Peyer's patch (tissue), 4 donors: ENCODE data around the gene SZT2. TPM values are rescaled to one million over a fixed set of nuclear protein-coding genes. Genes with fewer than 3 reads are reported as not detected.
"Not testable (repeated sequence)": the region's sequence is repeated elsewhere in the genome, so short reads cannot be mapped to it uniquely, and the experiment has no call there.

Experiments used
- DNase-seq, 3 donors: peaks; one replicate each; pipeline ENCODE4 v3.0.0-alpha.2; 2017 to 2019
- H3K27ac ChIP-seq, 4 donors: fragments of 200-600 bp; sonication (generic); one replicate each; pipeline ENCODE4 v1.5.1; 2016 to 2019
- H3K27me3 ChIP-seq, 2 donors: fragments of 200-600 bp; sonication (generic); one replicate each; pipeline ENCODE4 v1.5.1; 2019
- H3K36me3 ChIP-seq, 3 donors: fragments of 200-600 bp; sonication (generic); one replicate each; pipeline ENCODE4 v1.5.1; 2016 to 2019
- H3K4me1 ChIP-seq, 4 donors: fragments of 200-600 bp; sonication (generic); one replicate each; pipeline ENCODE4 v1.5.1; 2016 to 2019
- H3K4me3 ChIP-seq, 4 donors: fragments of 200-600 bp; sonication (generic); 1 replicate in 3 of 4; 2 replicates in 1 of 4; pipeline ENCODE4 v1.5.1; 2016 to 2019; ENCODE audit warnings: mild to moderate bottlenecking in 1 of 4
- H3K9me3 ChIP-seq, 4 donors: fragments of 200-600 bp; sonication (generic); one replicate each; pipeline ENCODE4 v1.5.1; 2016 to 2019; ENCODE audit warnings: mild to moderate bottlenecking in 1 of 4
- POLR2A ChIP-seq, 2 donors: fragments of 450-650 bp; IDR thresholded peaks; one replicate each; pipeline ENCODE4 v1.5.1; 2017; ENCODE audit warnings: antibody characterized with exemption in 2 of 2, mild to moderate bottlenecking in 2 of 2, moderate library complexity in 2 of 2
- total RNA-seq, 4 donors: library from RNA; depleted of rRNA; stranded (reverse); fragments of >200 nt; gene quantifications; one replicate each; pipeline ENCODE4 v1.1.0, GENCODE V29; 2016
- TF ChIP-seq, protein P1 (sequence below), 6 experiments: fragments of 450-650 bp in 4 of 6; fragments of 200-600 bp in 2 of 6; sonication (generic) in 1 of 6; IDR thresholded peaks; one replicate each; pipeline ENCODE4 v1.5.1; 2017 to 2019; ENCODE audit warnings: antibody characterized with exemption in 6 of 6, mild to moderate bottlenecking in 3 of 6, moderate library complexity in 1 of 6

SZT2 gene
- total RNA-seq, 4 donors from 2014 or later, result 76.9 to 129 (median 104) TPM

GRCh38 chr1:43491061-43491460 lies 101.4 kb downstream of the SZT2 start:
- Histone ChIP-seq H3K4me3 (no peak overlapping the region), H3K27me3 (no peaks in the 10 kb centered on the region), H3K9me3 (peaks cover 0 to 13% (median 0%) of the 10 kb centered on the region in 4 donors), H3K27ac (no peak overlapping the region), H3K4me1 (no peaks in the 10 kb centered on the region), H3K36me3 (no peaks in the 10 kb centered on the region)
- DNase-seq, result no peak
- TF ChIP-seq, protein P1, sequence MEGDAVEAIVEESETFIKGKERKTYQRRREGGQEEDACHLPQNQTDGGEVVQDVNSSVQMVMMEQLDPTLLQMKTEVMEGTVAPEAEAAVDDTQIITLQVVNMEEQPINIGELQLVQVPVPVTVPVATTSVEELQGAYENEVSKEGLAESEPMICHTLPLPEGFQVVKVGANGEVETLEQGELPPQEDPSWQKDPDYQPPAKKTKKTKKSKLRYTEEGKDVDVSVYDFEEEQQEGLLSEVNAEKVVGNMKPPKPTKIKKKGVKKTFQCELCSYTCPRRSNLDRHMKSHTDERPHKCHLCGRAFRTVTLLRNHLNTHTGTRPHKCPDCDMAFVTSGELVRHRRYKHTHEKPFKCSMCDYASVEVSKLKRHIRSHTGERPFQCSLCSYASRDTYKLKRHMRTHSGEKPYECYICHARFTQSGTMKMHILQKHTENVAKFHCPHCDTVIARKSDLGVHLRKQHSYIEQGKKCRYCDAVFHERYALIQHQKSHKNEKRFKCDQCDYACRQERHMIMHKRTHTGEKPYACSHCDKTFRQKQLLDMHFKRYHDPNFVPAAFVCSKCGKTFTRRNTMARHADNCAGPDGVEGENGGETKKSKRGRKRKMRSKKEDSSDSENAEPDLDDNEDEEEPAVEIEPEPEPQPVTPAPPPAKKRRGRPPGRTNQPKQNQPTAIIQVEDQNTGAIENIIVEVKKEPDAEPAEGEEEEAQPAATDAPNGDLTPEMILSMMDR (IDR thresholded peaks at IDR 0.05), result no peak
- no peak for TF ChIP-seq POLR2A (IDR thresholded peaks at IDR 0.05)

DNA sequence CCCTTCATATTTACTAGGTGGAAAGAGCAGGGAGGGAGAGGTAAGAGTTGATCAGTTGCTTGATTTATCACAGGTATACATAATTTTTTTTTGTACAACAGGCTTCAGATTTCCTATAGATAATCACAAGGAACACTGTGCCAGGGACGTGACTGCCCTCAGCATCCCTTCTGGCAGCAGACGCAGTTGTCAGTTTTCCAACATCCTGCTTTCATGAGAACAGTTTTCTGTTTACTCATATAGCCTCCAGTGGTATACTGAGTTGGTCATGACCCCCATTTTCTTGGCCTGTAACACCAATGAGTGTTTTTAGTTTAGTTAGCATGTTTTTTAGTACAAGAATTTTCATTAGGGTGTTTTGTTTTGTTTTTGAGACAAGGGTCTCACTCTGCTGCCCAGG lies 103.1 kb downstream of the SZT2 start:
- no peaks in the 10 kb centered on the region for H3K27me3 ChIP-seq
- H3K27ac ChIP-seq, result no peak overlapping the region
- H3K36me3 ChIP-seq, result no peaks in the 10 kb centered on the region
- no peak overlapping the region for H3K4me3 ChIP-seq
- peaks cover 0 to 10% (median 0%) of the 10 kb centered on the region in 4 donors for H3K9me3 ChIP-seq
- no peaks in the 10 kb centered on the region for H3K4me1 ChIP-seq
- no peak for TF ChIP-seq POLR2A (IDR thresholded peaks at IDR 0.05)
- TF ChIP-seq, protein P1 (IDR thresholded peaks at IDR 0.05), result no peak
- DNase-seq, result no peak

DNA sequence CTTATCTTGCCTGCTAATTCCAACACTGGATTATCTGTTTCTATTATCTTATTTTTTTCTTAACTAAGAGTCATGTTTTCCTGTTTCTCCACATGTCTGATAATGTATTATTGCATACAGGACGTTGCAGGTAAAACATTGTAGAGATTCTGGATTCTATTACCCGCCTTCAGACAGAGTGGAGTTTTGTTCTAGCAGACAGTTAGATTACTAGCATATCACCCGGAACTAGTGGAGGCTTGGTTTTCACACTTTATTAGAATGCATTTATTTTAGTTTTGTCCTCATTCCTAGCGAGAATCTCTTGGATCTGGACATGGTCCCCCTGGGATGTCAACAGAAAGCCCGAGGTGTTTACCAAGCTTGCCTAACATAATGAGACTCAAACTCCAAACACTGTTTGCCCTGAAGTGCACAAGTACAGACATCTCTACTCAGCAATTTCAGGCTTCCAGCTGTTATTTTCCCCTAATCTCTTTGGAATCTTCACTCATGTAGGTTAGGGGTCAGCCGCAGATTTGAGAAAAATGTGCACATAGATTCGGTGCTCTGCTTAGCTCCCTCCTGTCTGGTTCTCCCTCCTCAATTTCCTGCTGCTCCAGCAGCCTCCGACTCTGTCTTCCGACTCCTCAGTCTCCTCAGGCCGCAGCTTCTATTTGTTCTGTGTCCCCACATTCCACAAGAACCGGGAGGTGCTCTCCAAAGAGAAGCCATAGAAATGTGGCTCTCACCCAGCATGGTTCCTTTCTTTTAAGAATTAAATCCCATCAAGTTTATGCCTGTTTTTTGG lies 104.2 kb downstream of the SZT2 start:
- no peak for TF ChIP-seq POLR2A (IDR thresholded peaks at IDR 0.05)
- TF ChIP-seq, protein P1 (IDR thresholded peaks at IDR 0.05), result no peak
- no peak overlapping the region for H3K4me3 ChIP-seq
- no peaks in the 10 kb centered on the region for H3K36me3 ChIP-seq
- H3K4me1 ChIP-seq, result no peaks in the 10 kb centered on the region
- H3K27ac ChIP-seq, result no peak overlapping the region
- H3K9me3 ChIP-seq, result peaks cover 0 to 10% (median 0%) of the 10 kb centered on the region in 4 donors
- no peak for DNase-seq
- H3K27me3 ChIP-seq, result no peaks in the 10 kb centered on the region

DNA sequence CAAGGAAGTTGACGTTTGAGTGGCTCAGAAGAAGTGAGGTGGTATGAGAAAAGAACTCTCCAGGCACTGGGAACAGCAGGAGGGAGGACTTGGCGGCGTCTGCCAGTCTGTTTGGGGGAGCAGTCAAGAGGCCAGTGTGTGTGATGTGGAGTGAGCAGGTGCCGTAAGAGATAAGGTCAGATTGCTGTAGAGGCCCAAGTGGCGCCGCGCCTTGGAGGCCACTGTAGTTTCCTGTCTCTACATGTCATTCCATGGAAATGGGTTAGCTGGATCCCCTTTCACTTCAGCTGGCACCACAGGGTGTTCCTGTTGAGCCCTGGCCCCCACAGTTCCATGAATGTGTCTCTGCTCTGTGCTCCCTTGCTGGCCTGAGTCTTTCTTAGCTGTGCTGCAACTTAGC lies 105.5 kb downstream of the SZT2 start:
- no peak for DNase-seq
- no peak overlapping the region for H3K4me3 ChIP-seq
- no peak overlapping the region for H3K27ac ChIP-seq
- H3K9me3 ChIP-seq, result peaks cover 0 to 10% (median 0%) of the 10 kb centered on the region in 4 donors
- no peaks in the 10 kb centered on the region for H3K27me3 ChIP-seq
- no peaks in the 10 kb centered on the region for H3K4me1 ChIP-seq
- H3K36me3 ChIP-seq, result no peaks in the 10 kb centered on the region
- TF ChIP-seq POLR2A (IDR thresholded peaks at IDR 0.05), result no peak
- TF ChIP-seq, protein P1 (IDR thresholded peaks at IDR 0.05), result no peak

DNA sequence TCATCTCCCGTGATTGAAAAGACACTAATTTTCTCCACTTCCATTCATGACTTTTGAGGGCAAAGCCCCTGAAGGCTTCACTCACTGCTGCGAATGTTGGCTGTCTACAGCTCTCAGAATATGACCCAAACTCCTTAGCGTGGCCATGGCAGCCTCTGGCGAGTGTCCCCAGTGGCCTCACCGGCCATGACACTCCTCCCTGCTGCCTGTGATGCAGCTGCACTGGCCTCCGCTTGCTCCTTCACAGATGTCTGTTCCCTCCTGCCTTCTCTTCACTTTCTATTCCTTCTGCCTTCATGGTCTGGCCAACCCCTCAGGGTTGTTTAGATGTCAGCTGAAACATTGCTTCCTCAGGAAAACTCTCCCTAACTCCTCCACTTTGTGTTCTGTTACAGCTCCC lies 110.2 kb downstream of the SZT2 start:
- no peaks in the 10 kb centered on the region for H3K36me3 ChIP-seq
- H3K4me1 ChIP-seq, result no peaks in the 10 kb centered on the region
- TF ChIP-seq, protein P1 (IDR thresholded peaks at IDR 0.05), result no peak
- TF ChIP-seq POLR2A (IDR thresholded peaks at IDR 0.05), result no peak
- H3K9me3 ChIP-seq, result no peaks in the 10 kb centered on the region
- no peak overlapping the region for H3K4me3 ChIP-seq
- no peak for DNase-seq
- no peaks in the 10 kb centered on the region for H3K27me3 ChIP-seq
- H3K27ac ChIP-seq, result no peak overlapping the region

GRCh38 chr1:43501806-43502205 lies 112.1 kb downstream of the SZT2 start:
- not testable (repeated sequence) for H3K36me3 ChIP-seq, H3K4me1 ChIP-seq, DNase-seq, H3K27me3 ChIP-seq, H3K9me3 ChIP-seq, H3K4me3 ChIP-seq, H3K27ac ChIP-seq
